ENCODE measurements around the gene ITGAE. TPM values are rescaled to one million over a fixed set of nuclear protein-coding genes. Genes with fewer than 3 reads are reported as not detected.

ITGAE gene
- total and polyA plus RNA-seq, 10 of the 15 experiments (the other 5 are each of a cell fraction or from before 2014, with no cell fraction given): 13.1 to 161 (median 34.8) TPM

GRCh38 chr17:3712811-3713463 is 88.1 kb downstream of the ITGAE start (continued):
- 0 out of 3 replicates have a peak, but pooled peaks of 1 of the 2 experiments have one; percentile 6 for TF ChIP-seq EGR1 (IDR thresholded peaks at IDR 0.05; ENCODE audit: borderline replicate concordance in 1 of 2, low read depth in 2 of 2, low read length in 2 of 2)
- TF ChIP-seq ZNF622 (IDR thresholded peaks at IDR 0.05): no peak
- TF ChIP-seq POU2F2 (IDR thresholded peaks at IDR 0.05; ENCODE audit: borderline replicate concordance, low read depth, low read length): no peak
- no peak for TF ChIP-seq BCL3 (IDR thresholded peaks at IDR 0.05; ENCODE audit: borderline replicate concordance, insufficient read depth, low read depth, low read length, poor library complexity, severe bottlenecking)
- no peak for TF ChIP-seq KDM1A (IDR thresholded peaks at IDR 0.05; ENCODE audit: borderline replicate concordance)
- 0 out of 4 replicates have a peak, but pooled peaks of 1 of the 2 experiments have one; percentile 19 for TF ChIP-seq EP300 (IDR thresholded peaks at IDR 0.05; ENCODE audit: borderline replicate concordance in 1 of 2, control insufficient read depth in 1 of 2, low read depth in 2 of 2, low read length in 2 of 2)
- no peak for TF ChIP-seq E2F4 (IDR thresholded peaks at IDR 0.05; ENCODE audit: low read depth, low read length)
- no peak for TF ChIP-seq MAX (IDR thresholded peaks at IDR 0.05; ENCODE audit: low read depth, low read length)
- TF ChIP-seq PML (IDR thresholded peaks at IDR 0.05; ENCODE audit: low read length): no peak
- TF ChIP-seq MTA2 (IDR thresholded peaks at IDR 0.05; ENCODE audit: low read depth): peak; percentile 82; the same call in 1 of the 2 replicates
- TF ChIP-seq FOXK2 (IDR thresholded peaks at IDR 0.05): no peak; the same call in 1 of the 2 replicates
- no peak for TF ChIP-seq NKRF (conservative IDR thresholded peaks at IDR 0.05)
- TF ChIP-seq ATF3 (IDR thresholded peaks at IDR 0.05; ENCODE audit: borderline replicate concordance, extremely low read depth, low read depth, low read length): no peak
- no peak for TF ChIP-seq JUNB (IDR thresholded peaks at IDR 0.05)
- no peak for TF ChIP-seq DPF2 (IDR thresholded peaks at IDR 0.05)
- no peak for TF ChIP-seq E2F8 (IDR thresholded peaks at IDR 0.05; ENCODE audit: low read depth, partially characterized antibody)
- no peak for TF ChIP-seq RAD51 (IDR thresholded peaks at IDR 0.05)
- peak; percentile 72 for TF ChIP-seq NBN (IDR thresholded peaks at IDR 0.05)
- TF ChIP-seq PBX3 (IDR thresholded peaks at IDR 0.05; ENCODE audit: insufficient replicate concordance, low read depth, low read length): no peak

All from GM12878 (cell line).